Measurements from ENCODE around the gene RXRA.

The RXRA gene

GRCh38 chr9:134348404-134349155, 22.3 kb downstream of the RXRA start:
- peaks cover 79% of the 10 kb centered on the region for H3K79me1 ChIP-seq (replicated peaks; ENCODE audit: low read length, poor library complexity, severe bottlenecking)
- no peak overlapping the region for H4K8ac ChIP-seq (ENCODE audit: low read length)
- H2BK15ac ChIP-seq (ENCODE audit: low read depth, poor library complexity, severe bottlenecking) = no peak overlapping the region
- WGBS = 94% methylated on average over 30 of the region's 30 CpGs
- no peaks in the 10 kb centered on the region for H3K27me3 ChIP-seq (ENCODE audit: control insufficient read depth in 1 of 2, insufficient read depth in 1 of 2, low read length in 2 of 2)
- no peak overlapping the region for H3K9ac ChIP-seq (ENCODE audit: low read length)
- no peak overlapping the region for H2BK12ac ChIP-seq (ENCODE audit: low read length in 2 of 2)
- H2BK120ac ChIP-seq (ENCODE audit: low read depth, low read length) = no peak overlapping the region
- no peak overlapping the region for H3K18ac ChIP-seq (ENCODE audit: low read depth in 1 of 2, low read length in 2 of 2)
- H3K4me3 ChIP-seq (ENCODE audit: insufficient read depth in 1 of 2, low read depth in 1 of 2, low read length in 2 of 2) = no peak overlapping the region
- H3K4ac ChIP-seq (ENCODE audit: low read depth in 1 of 2, low read length in 2 of 2) = no peak overlapping the region
- no peak overlapping the region for H3K27ac ChIP-seq (ENCODE audit: low read length, poor library complexity, severe bottlenecking)
- no peak overlapping the region for H2BK5ac ChIP-seq (ENCODE audit: low read depth, low read length, poor library complexity, severe bottlenecking)
- H2AK5ac ChIP-seq (ENCODE audit: low read length, severe bottlenecking) = no peak overlapping the region
- H3K36me3 ChIP-seq (ENCODE audit: control insufficient read depth in 1 of 2, insufficient read depth in 2 of 2, low read depth in 1 of 2, low read length in 2 of 2) = peaks cover 0 to 41% of the 10 kb centered on the region in 2 experiments
- H3K4me1 ChIP-seq (ENCODE audit: control insufficient read depth, insufficient read depth, low read depth, low read length) = peaks cover 75% of the 10 kb centered on the region
- no peaks in the 10 kb centered on the region for H3K9me3 ChIP-seq (ENCODE audit: control insufficient read depth, low read length)
- peak overlapping the region; percentile 2 for H4K91ac ChIP-seq (ENCODE audit: low read length)
- H3K14ac ChIP-seq (ENCODE audit: low read length in 2 of 2) = no peak overlapping the region
- no peak overlapping the region for H3K23ac ChIP-seq (ENCODE audit: low read length in 2 of 2)
- no peak for DNase-seq
- no peak overlapping the region for H2AFZ ChIP-seq (ENCODE audit: low read depth, low read length)
- H3K4me2 ChIP-seq (ENCODE audit: low read length, poor library complexity, severe bottlenecking) = no peak overlapping the region

DNA sequence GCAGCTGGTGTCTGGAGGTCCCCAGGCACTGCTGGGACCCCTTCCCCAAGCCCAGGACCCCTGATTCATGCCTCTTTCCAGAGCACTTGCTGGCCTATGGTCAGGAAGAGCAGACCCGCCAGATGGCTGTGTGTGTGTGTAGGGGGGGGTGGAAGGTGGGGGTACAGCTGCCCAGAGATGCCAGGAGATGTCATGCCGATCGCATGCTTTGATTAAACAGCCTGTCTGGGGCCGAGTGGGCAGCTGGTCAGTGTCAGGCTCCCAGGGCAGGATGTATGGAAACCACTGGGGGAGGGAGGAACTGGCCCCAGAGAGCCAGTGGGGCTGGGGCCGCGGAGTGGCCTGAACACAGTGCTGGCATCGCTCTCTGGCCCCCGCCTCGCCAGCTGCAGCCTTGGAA, 23.7 kb downstream of the RXRA start:
- H3K36me3 ChIP-seq (ENCODE audit: control insufficient read depth in 1 of 2, insufficient read depth in 2 of 2, low read depth in 1 of 2, low read length in 2 of 2) = peaks cover 0 to 39% of the 10 kb centered on the region in 2 experiments
- peak overlapping the region in 1 of 2 experiments; percentile 29 for H3K14ac ChIP-seq (ENCODE audit: low read length in 2 of 2)
- H4K8ac ChIP-seq (ENCODE audit: low read length) = no peak overlapping the region
- H3K27me3 ChIP-seq (ENCODE audit: control insufficient read depth in 1 of 2, insufficient read depth in 1 of 2, low read length in 2 of 2) = no peaks in the 10 kb centered on the region
- 72% methylated on average over 9 of the region's 9 CpGs for WGBS
- no peak overlapping the region for H3K23ac ChIP-seq (ENCODE audit: low read length in 2 of 2)
- DNase-seq = peak; percentile 26
- no peak overlapping the region for H2AFZ ChIP-seq (ENCODE audit: low read depth, low read length)
- no peak overlapping the region for H2BK15ac ChIP-seq (ENCODE audit: low read depth, poor library complexity, severe bottlenecking)
- H3K4me1 ChIP-seq (ENCODE audit: control insufficient read depth, insufficient read depth, low read depth, low read length) = peaks cover 67% of the 10 kb centered on the region
- peak overlapping the region; percentile 14 to 67 for H3K18ac ChIP-seq (ENCODE audit: low read depth in 1 of 2, low read length in 2 of 2)
- no peak overlapping the region for H2BK120ac ChIP-seq (ENCODE audit: low read depth, low read length)
- no peaks in the 10 kb centered on the region for H3K9me3 ChIP-seq (ENCODE audit: control insufficient read depth, low read length)
- no peak overlapping the region for H3K9ac ChIP-seq (ENCODE audit: low read length)
- H3K79me1 ChIP-seq (replicated peaks; ENCODE audit: low read length, poor library complexity, severe bottlenecking) = peaks cover 78% of the 10 kb centered on the region
- H3K4me2 ChIP-seq (ENCODE audit: low read length, poor library complexity, severe bottlenecking) = no peak overlapping the region
- peak overlapping the region; percentile 47 for H4K91ac ChIP-seq (ENCODE audit: low read length)
- H2BK12ac ChIP-seq (ENCODE audit: low read length in 2 of 2) = peak overlapping the region in 1 of 2 experiments; percentile 37
- no peak overlapping the region for H3K27ac ChIP-seq (ENCODE audit: low read length, poor library complexity, severe bottlenecking)
- no peak overlapping the region for H2AK5ac ChIP-seq (ENCODE audit: low read length, severe bottlenecking)
- H3K4me3 ChIP-seq (ENCODE audit: insufficient read depth in 1 of 2, low read depth in 1 of 2, low read length in 2 of 2) = no peak overlapping the region
- H3K4ac ChIP-seq (ENCODE audit: low read depth in 1 of 2, low read length in 2 of 2) = peak overlapping the region in 1 of 2 experiments; percentile 10
- no peak overlapping the region for H2BK5ac ChIP-seq (ENCODE audit: low read depth, low read length, poor library complexity, severe bottlenecking)

GRCh38 chr9:134350416-134350994, 24.2 kb downstream of the RXRA start:
- Histone ChIP-seq H2BK5ac (ENCODE audit: low read depth, low read length, poor library complexity, severe bottlenecking) (no peak overlapping the region), H2AFZ (ENCODE audit: low read depth, low read length) (no peak overlapping the region)

GRCh38 chr9:134351606-134352176, 25.4 kb downstream of the RXRA start:
- Histone ChIP-seq H3K4ac (ENCODE audit: low read depth in 1 of 2, low read length in 2 of 2) (no peak overlapping the region), H4K91ac (ENCODE audit: low read length) (no peak overlapping the region), H3K4me3 (ENCODE audit: insufficient read depth in 1 of 2, low read depth in 1 of 2, low read length in 2 of 2) (peak overlapping the region in 1 of 2 experiments; percentile 26), H2AK5ac (ENCODE audit: low read length, severe bottlenecking) (no peak overlapping the region), H4K8ac (ENCODE audit: low read length) (no peak overlapping the region), H3K4me1 (ENCODE audit: control insufficient read depth, insufficient read depth, low read depth, low read length) (peaks cover 61% of the 10 kb centered on the region), H2BK5ac (ENCODE audit: low read depth, low read length, poor library complexity, severe bottlenecking) (no peak overlapping the region), H3K27ac (ENCODE audit: low read length, poor library complexity, severe bottlenecking) (no peak overlapping the region), H3K27me3 (ENCODE audit: control insufficient read depth in 1 of 2, insufficient read depth in 1 of 2, low read length in 2 of 2) (no peaks in the 10 kb centered on the region), H2BK15ac (ENCODE audit: low read depth, poor library complexity, severe bottlenecking) (no peak overlapping the region), H3K14ac (ENCODE audit: low read length in 2 of 2) (no peak overlapping the region), H2BK12ac (ENCODE audit: low read length in 2 of 2) (no peak overlapping the region), H2BK120ac (ENCODE audit: low read depth, low read length) (no peak overlapping the region), H2AFZ (ENCODE audit: low read depth, low read length) (no peak overlapping the region), H3K9me3 (ENCODE audit: control insufficient read depth, low read length) (no peaks in the 10 kb centered on the region), H3K4me2 (ENCODE audit: low read length, poor library complexity, severe bottlenecking) (no peak overlapping the region), H3K79me1 (replicated peaks; ENCODE audit: low read length, poor library complexity, severe bottlenecking) (peaks cover 75% of the 10 kb centered on the region), H3K9ac (ENCODE audit: low read length) (no peak overlapping the region), H3K18ac (ENCODE audit: low read depth in 1 of 2, low read length in 2 of 2) (no peak overlapping the region), H3K36me3 (ENCODE audit: control insufficient read depth in 1 of 2, insufficient read depth in 2 of 2, low read depth in 1 of 2, low read length in 2 of 2) (peaks cover 0 to 41% of the 10 kb centered on the region in 2 experiments), H3K23ac (ENCODE audit: low read length in 2 of 2) (no peak overlapping the region)
- no peak for DNase-seq
- WGBS = 93% methylated on average over 28 of the region's 29 CpGs

More at GRCh38 chr9:134350416-134350994, 24.2 kb downstream of the RXRA start:
- peaks cover 0 to 38% of the 10 kb centered on the region in 2 experiments for H3K36me3 ChIP-seq (ENCODE audit: control insufficient read depth in 1 of 2, insufficient read depth in 2 of 2, low read depth in 1 of 2, low read length in 2 of 2)
- peak overlapping the region; percentile 14 to 67 for H3K18ac ChIP-seq (ENCODE audit: low read depth in 1 of 2, low read length in 2 of 2)
- peaks cover 78% of the 10 kb centered on the region for H3K79me1 ChIP-seq (replicated peaks; ENCODE audit: low read length, poor library complexity, severe bottlenecking)
- no peak overlapping the region for H3K9ac ChIP-seq (ENCODE audit: low read length)
- peak overlapping the region in 1 of 2 experiments; percentile 10 for H3K4ac ChIP-seq (ENCODE audit: low read depth in 1 of 2, low read length in 2 of 2)
- no peak overlapping the region for H4K8ac ChIP-seq (ENCODE audit: low read length)
- no peaks in the 10 kb centered on the region for H3K27me3 ChIP-seq (ENCODE audit: control insufficient read depth in 1 of 2, insufficient read depth in 1 of 2, low read length in 2 of 2)
- no peak overlapping the region for H2BK120ac ChIP-seq (ENCODE audit: low read depth, low read length)
- peak overlapping the region in 1 of 2 experiments; percentile 38 for H2BK12ac ChIP-seq (ENCODE audit: low read length in 2 of 2)
- 85% methylated on average over 19 of the region's 20 CpGs for WGBS
- H3K23ac ChIP-seq (ENCODE audit: low read length in 2 of 2) = no peak overlapping the region
- H3K4me2 ChIP-seq (ENCODE audit: low read length, poor library complexity, severe bottlenecking) = no peak overlapping the region
- peak overlapping the region; percentile 65 for H2BK15ac ChIP-seq (ENCODE audit: low read depth, poor library complexity, severe bottlenecking)
- no peaks in the 10 kb centered on the region for H3K9me3 ChIP-seq (ENCODE audit: control insufficient read depth, low read length)
- H3K27ac ChIP-seq (ENCODE audit: low read length, poor library complexity, severe bottlenecking) = no peak overlapping the region
- no peak overlapping the region for H2AK5ac ChIP-seq (ENCODE audit: low read length, severe bottlenecking)
- H3K4me1 ChIP-seq (ENCODE audit: control insufficient read depth, insufficient read depth, low read depth, low read length) = peaks cover 65% of the 10 kb centered on the region
- H3K4me3 ChIP-seq (ENCODE audit: insufficient read depth in 1 of 2, low read depth in 1 of 2, low read length in 2 of 2) = no peak overlapping the region
- H3K14ac ChIP-seq (ENCODE audit: low read length in 2 of 2) = peak overlapping the region in 1 of 2 experiments; percentile 26
- H4K91ac ChIP-seq (ENCODE audit: low read length) = peak overlapping the region; percentile 62
- DNase-seq = no peak

Data from mesenchymal stem cell (in vitro differentiated cells and primary cell).